Mesenteric fat pad (tissue), 1 donor: ENCODE results near the gene ACVR2B. TPM values are rescaled to one million over a fixed set of nuclear protein-coding genes. Genes with fewer than 3 reads are reported as not detected.

ENCODE experiments used
- DNase-seq: peaks from one replicate; pipeline ENCODE4 v3.0.0-alpha.2; 2020; ENCODE audit warnings: low spot score
- total RNA-seq: library from RNA; stranded (reverse); fragmentation: NEBNext Ultra II Directional; extraction: Animal tissue kit (Norgen Biotek cat#: 25700); gene quantifications from one replicate; pipeline ENCODE4 v1.2.1, GENCODE V29; 2021
- donor health status: DM: yes; HTN: yes; CAD: no.

Gene ACVR2B
- total RNA-seq, 1 donor from 2014 or later = 2.7 TPM

DNA sequence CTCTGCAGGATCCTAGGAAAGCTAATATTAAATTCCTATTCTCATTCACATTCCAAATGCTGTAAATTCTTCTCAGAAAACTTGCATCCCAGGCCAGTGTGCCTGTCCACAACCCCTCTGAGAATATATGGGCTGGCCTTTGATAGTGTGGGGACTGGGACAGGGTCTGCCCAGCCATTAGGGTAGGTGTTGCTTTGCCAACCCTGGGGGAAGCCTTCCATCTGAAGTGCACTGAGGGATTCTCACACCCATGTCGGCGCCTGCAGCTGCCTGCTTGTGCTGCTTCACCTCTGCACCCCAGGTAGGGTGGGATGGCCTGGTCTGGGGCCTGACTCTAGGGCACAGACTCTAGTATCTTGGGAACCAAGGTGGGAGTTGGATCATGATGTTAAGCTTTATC is 27.2 kb downstream of the ACVR2B start:
- DNase-seq = no peak

DNA sequence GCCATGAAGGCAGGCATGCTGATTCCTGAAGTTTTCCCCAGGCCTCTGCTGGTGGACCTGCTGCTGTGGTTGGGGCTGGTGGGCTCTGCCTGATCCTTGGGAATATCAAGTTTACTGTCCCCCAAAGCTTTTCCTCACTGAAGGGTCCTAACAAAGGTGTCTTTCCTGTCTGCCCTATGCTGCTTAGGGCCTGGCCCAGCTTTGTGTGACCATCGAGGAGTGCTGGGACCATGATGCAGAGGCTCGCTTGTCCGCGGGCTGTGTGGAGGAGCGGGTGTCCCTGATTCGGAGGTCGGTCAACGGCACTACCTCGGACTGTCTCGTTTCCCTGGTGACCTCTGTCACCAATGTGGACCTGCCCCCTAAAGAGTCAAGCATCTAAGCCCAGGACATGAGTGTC is 29.3 kb downstream of the ACVR2B start:
- no peak for DNase-seq

DNA sequence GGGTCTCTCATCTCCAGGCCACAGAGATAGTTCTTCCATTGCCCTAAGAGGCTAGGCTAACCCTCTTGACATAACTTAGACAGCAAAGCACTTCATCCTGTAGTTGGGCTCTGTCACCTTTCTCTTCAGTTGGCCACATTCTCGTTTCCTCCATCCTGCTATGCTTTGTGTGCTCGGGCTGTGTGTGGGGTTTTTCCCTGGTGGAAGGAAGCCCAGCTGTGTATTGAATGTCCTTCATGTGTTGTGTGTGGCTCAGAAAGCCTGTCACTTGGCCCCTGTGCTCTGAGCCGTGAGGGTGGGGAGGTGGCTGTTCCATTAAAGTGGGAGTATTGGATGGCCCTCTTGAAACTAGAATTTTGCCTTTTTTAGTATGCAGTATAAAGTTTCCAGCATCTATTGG is 33.6 kb downstream of the ACVR2B start:
- DNase-seq = no peak

DNA sequence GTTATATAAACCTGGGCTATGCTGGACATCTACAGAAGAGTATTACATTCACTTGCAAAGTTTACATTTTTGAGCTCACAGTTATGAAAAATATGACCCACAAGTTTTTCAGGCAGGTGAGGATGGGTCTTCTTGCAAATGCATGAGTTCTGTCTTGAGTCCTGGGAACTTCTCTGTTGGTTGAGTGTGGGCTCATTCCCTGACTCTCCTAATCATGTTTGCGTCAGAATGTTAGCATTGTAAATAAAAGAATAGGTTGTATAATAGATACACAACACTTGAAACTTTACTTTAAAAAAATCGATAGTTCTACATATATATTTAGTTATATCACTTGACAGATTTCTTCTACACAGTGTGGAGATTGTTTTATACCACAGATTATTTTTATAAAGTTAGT is 35.3 kb downstream of the ACVR2B start:
- DNase-seq = no peak

DNA sequence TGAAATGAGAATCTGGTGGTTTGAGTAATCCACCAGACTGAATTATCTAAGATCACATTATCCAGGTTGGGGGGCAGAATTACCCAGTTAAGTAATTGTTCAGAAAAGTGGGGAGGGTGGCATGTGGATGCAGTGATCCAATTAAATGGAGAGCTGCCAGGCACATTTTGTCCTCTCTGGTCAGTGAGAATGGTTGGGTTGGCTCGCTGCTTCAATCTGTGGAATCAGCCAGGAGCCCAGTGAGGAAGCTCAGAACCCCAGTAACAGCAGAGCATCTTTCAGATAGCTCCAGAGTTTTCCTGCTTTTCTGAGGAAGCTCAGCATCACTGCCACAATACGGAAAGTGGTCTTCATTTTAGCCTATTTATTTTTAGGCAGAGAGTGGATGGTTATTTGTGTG is 36.1 kb downstream of the ACVR2B start:
- DNase-seq = no peak

DNA sequence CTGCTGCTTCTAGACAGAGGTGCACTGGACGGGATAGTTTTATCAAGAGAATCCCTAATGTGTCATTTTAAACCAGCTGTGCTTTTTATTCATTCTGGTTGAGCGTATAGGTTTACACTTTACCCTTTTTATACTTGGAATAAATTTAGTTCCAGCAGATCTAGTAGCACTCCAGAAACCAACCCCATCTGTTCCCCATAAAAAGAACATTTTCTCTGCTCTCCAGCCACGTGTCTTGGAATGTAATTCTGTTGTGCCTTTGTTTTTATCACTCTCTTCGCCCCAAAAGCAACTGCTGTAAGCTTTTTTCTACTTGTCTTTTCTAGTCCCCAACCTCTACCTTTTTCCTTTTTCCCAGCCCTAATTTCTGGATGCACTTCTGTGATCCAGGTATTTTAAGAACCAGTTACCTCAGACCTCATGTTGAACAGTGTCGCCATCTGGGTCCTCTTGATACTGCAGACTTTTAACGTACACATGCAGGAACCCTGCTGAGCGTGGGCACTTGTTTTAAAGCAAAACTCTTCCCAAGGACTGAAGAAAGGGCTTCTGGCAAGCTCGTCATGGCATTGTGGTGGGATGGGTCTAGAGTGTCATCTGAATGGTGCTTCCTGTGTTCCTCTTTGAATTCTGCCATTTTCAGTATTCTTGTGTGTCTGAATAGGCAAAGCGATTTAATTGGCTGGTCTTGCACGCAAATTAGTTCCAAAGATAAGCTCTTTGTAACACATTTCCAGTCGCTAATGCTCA is 36.8 kb downstream of the ACVR2B start:
- no peak for DNase-seq

DNA sequence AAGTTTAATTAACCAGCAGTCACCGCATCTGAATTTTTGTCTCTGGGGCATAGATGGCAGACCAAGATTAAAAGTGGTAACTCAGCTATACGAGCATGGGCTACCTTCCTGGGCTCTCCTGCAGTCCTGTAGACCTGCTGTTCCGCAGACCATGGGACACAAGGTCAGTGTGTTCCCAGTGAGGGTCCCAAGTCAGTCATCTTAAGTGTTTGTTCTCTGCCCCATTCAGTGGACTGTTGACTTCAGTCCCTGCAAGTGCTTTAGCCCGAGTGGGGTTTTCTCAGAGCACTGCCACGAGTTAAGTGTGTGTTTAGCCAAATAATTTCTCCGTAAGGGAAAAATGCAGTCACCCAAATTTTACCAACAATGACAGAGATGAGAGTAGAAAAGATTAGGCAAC is 37.5 kb downstream of the ACVR2B start:
- no peak for DNase-seq

DNA sequence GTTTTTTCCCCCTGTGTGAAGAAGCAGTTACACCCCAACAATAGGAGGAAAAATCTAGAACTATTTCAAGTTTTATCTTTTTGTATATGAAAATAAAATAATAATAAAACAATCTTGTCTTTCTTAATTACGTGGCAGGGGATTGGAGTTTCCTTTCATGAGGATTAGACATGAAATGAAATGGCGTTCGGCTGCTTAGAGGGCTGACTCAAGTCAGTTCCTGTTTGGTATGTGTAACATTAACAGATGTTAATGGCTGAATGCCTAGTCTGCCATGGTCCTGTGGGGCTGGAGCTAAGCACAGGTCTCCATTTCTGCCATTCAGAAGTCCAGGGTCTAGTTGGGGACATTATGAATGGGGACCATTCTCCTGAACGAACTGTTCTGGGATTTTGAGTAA is 39.3 kb downstream of the ACVR2B start:
- no peak for DNase-seq

DNA sequence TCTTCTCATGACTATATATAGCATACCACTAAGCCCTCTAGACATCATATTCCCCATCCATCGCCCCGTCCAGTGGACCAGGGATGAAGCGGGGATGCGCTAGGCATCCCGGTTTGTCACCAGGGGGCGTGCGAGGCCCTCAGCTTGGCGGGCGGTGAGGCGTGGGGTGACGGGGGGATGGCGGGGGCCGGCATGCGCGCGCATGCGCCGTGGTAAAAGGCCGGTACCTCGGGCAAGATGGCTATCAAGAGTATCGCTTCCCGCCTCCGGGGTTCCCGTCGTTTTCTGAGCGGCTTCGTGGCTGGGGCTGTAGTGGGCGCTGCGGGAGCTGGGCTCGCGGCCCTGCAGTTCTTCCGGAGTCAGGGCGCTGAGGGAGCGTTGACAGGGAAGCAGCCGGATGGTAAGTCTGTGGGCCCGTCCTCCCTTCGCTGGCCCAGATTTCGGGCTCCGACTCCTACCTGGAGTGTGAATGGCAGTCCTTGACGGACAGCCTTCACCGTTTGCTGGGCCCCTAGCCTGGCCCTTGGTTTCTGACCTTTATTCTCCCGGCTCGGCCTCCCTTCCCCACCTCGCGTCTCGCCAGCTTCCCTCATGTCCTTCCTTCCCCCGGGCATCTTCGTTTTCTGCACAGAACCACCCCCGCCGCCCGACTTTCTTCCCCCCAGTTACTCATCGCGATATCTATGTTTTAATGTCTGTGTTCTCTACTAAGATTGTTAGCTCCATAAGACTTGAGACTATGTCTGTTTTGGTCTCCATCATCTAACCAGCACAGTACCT is 42.6 kb downstream of the ACVR2B start, which contains the start of gene EXOG:
TSS of gene EXOG (plus strand) at position 210 of the 780 bp plus-strand sequence. CDS start at position 238, 28 bp downstream.
- peak; percentile 98 for DNase-seq

DNA sequence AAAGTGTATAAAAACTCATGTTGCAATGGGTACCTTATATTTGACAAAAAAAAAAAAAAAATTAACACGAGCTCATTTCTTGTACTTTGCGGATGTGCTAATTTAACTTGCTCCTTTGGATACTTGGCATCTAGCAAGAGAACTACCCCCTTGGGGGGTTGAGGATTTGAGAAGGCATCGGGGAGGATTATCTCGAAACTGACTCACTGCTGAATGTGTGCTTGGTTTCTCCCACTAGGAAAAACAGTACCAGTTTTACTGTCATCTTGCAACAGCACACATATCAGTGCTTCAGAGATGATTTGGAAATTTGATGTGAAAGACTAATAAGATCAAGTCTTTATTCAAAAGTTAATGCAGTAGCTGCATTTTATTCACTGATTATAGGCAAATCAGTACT is 43.3 kb downstream of the ACVR2B start:
- DNase-seq = no peak

DNA sequence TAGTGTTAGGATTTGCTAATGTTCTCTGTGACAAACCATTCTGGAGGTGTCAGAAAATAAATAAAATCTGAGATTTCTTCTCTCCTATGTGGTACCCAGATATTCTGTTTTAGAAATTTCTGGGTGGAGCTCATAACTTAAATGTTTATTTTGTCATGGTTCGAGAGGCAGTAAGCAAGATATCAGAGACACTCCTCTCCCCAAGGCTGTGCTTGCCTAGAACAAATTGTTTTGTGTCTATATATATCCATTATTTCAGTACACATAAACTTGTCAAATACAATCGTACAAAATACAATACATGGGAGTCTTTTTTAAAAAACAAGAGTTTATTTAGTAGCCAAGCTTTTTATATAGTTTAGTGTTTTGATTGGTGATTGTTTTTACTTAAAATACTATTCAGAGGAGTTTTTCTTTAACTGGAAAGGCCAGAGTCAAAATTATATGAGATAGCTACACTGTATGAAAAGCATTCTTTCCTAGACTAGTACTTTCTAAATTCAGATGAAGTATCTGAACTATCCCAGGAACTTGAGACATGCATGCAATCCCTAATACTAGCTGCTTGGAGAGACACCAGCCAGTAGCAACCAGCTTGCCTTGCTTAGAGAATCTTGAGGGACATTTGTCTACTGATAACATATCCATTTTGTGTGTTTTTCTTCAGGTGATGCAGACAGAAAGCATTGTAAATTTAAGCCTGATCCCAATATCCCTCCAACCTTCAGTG is 47.2 kb downstream of the ACVR2B start:
- no peak for DNase-seq

DNA sequence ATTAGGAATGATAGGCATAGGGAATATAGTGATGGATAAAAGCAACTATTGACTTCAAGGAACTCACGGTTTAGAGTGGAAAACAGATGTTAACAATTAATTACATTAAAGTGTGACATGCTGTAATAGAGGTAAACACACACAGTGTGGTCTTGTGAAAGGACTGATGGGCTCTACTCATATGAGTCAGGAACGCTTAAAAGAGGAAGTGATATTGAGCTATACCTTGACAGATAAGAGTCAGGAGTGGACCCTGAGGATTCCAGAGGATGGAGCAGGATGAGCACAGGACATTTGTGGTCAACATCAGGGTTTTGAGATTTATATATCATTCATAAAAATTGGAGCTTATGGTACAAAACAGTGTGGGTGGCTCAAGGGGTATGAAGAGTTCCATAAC is 53.4 kb downstream of the ACVR2B start:
- no peak for DNase-seq

DNA sequence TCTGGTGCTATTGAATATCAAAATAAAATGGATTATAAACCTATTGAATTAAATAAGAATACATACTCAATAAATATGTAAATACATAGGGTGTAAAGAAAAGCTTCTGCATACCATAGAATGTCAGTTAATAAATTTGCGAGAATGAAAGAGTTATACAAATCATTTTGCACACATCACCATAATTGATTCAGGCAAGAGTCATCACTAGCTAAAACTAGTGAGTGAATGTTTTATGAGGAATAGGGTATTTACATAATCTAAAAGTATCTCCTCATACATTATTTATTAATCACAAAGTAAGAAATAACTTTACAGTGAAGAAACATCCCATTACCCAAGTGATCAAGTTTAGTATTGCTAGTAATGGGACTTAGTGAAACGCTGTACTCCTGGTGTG is 56.0 kb downstream of the ACVR2B start:
- no peak for DNase-seq

DNA sequence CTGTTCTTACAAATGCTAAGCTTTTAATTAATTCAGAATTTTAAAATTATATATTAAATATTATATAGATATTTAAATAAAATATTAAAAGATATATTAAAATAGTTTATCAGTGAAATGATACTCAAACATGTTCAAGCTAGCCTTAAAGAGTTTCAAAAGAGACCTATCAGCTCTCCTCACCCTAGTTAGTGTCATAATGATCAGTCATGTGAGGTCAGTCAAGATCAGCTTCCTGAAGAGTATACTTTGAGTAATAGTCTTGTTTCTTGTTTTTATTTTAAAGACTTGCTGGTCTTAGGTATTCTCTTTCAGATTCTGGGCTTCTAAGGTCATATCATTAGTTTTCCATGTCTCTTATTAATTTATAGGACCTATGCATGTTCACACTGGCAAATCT is 56.9 kb downstream of the ACVR2B start:
- no peak for DNase-seq

DNA sequence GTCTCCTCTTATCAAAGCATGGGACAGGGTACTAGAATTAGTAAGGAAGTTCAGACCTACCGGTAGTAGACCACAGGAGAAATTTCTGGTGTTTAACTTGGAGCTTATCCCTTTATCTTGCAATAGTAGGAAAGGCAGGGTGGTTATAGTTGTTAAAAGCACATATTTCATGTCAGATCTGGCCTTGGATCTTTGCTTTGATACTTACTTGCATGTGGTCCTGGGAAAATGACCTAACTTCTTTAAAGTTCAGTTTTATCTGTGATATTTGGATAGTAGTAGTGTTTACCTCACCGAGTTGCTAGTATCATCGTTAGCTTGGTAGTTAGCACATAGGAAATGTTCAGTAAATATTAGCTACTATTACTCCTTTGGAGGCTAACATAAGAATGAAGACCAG is 57.9 kb downstream of the ACVR2B start:
- no peak for DNase-seq

DNA sequence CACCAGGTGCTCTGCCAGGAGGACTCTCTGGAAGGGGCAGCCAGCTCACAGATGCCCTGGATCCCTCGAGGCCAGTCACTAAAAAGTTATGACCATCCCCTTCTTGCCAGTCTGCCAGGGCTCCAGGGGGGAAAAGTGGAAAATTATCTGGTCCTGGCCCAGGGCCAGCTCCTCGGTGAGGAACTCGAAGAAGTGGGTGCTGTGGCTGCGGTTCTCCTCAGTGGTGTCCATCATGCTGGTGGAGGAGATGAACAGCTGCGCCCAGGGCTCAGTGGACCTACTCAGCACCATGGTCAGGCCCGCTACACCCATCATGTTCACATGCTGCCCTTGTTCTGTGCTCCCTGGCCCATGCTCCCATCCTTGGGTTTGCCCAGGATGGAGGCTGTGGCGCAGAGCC is 61.7 kb downstream of the ACVR2B start:
- no peak for DNase-seq

DNA sequence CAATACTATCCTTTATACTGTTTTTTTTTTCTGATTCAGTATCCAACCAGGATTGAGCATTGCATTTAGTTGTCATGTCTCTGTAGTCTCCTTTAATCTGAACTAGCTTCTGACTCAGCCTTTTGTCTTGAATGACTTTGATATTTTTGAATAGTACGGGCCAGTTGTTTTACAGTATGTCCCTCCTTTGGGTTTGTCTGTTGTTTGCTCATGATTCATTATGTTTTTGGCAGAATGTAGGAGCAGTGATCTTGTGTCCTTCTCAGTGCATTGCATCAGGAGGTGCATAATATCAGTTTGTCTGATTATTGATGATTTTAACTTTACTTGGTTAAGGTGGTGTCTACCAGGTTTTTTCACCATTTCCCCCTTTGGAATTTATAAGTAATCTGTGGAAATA is 63.0 kb downstream of the ACVR2B start:
- DNase-seq = no peak

DNA sequence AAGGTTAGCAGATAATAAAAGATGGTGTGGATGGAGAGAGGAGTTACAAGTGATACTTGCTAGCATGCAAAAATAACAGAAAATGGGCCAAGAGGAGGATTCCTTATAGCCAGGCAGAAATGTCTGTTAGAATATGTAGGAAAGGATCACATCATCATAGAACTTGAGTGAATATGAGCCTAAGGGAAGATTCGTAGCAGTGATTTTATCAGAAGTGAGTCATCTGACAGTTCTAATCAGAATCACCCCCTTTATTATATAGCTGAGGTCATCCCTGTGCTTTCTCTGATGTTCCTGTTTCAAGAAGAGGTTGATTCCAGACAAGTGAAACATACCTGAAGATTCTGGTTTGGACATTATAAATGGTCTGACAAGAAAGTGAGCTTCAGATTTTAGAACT is 65.3 kb downstream of the ACVR2B start:
- DNase-seq = no peak

DNA sequence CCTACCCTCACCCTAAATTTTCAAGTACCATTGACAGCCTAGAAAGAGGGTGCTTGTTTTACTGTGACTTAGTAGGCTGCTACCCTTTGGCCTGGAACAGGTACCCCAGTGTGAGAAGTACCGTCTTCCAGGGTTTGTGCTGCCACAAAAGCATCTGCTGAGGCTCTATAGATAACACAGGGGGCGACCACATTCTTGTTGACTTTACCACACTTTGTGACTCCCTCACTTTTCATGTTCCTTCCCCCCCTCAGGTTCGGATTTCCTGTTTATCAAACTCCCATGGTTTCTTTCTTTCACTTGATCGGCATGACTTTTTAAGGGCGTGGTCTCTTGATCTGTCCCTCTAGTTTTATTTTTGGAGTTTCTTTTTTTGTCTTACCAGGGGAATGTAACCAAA is 66.0 kb downstream of the ACVR2B start:
- no peak for DNase-seq

DNA sequence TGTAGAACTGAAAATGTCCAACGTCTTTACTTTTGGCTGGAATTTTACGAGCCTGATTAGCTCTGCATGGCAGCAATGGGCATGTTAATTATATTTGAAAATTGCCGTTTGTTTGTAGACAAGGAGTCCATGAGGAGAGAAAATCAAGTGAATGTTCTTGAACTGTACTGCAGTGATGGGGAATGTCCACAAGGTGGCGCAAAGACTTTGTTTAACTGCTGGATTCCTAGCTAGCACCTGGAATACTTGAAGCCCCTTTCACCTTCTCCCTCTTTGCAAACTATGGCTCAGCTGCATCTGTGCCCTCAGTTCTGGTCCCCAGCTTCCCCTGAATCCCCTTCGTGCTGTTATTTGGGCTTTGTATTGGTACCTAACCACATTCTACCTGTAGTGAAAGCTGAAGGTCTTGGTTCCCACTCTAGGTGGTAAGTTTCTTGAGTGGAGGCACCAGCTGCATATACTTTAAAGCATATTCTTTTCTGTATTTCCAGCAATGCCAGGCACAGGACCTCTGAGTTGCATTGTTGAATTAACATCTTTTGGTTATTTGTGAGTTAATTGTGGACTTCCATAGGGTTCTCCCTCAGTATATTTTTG is 67.8 kb downstream of the ACVR2B start:
- DNase-seq = no peak

DNA sequence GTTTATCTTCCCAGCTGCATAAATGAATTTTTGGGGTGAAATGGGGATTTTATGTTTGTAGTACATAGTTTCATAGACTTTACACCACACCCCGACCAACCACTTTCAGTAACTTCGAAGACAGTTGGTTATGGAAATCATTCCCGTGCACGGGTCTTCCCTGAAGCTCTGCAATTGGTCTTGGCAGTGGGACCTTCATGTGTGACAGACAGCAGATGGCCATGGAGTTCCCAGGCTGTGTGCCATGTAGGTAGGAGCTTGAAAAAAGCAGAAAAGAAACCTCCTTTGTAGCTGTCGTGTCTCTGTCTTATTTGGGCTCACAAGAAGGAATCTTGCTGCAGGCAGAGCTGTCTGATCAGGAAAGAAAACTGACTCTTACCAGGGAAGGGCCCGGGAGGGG is 68.3 kb downstream of the ACVR2B start:
- no peak for DNase-seq
